ENCODE data around the gene ZNF716.

The ZNF716 gene

GRCh38 chr7:57413529-57414398 is 36.2 kb upstream of the ZNF716 start:
- no peak overlapping the region for H3K4me3 ChIP-seq (ENCODE audit: low read depth in 1 of 2, low read length in 2 of 2)
- H3K4me1 ChIP-seq (ENCODE audit: control insufficient read depth in 1 of 2, insufficient read depth in 2 of 2, low read length in 2 of 2): no peaks in the 10 kb centered on the region
- H3K27ac ChIP-seq (ENCODE audit: low read depth, low read length): no peak overlapping the region
- H3K27me3 ChIP-seq (ENCODE audit: control insufficient read depth in 1 of 2, insufficient read depth in 2 of 2, low read length in 2 of 2): no peaks in the 10 kb centered on the region
- peaks cover 17 to 65% of the 10 kb centered on the region in 2 donors for H3K9me3 ChIP-seq (ENCODE audit: control insufficient read depth in 1 of 2, low read length in 2 of 2)
- no peak overlapping the region for H3K9ac ChIP-seq (ENCODE audit: low read depth in 1 of 2, low read length in 2 of 2)
- H3K36me3 ChIP-seq (ENCODE audit: control insufficient read depth in 1 of 2, insufficient read depth in 2 of 2, low read length in 2 of 2): no peaks in the 10 kb centered on the region

- peaks cover 17 to 65% of the 10 kb centered on the region in 2 donors for H3K9me3 ChIP-seq (ENCODE audit: control insufficient read depth in 1 of 2, low read length in 2 of 2)
- no peak overlapping the region for H3K27ac ChIP-seq (ENCODE audit: low read depth, low read length)
- H3K4me1 ChIP-seq (ENCODE audit: control insufficient read depth in 1 of 2, insufficient read depth in 2 of 2, low read length in 2 of 2): no peaks in the 10 kb centered on the region
- H3K9ac ChIP-seq (ENCODE audit: low read depth in 1 of 2, low read length in 2 of 2): no peak overlapping the region
- H3K27me3 ChIP-seq (ENCODE audit: control insufficient read depth in 1 of 2, insufficient read depth in 2 of 2, low read length in 2 of 2): no peaks in the 10 kb centered on the region
- no peaks in the 10 kb centered on the region for H3K36me3 ChIP-seq (ENCODE audit: control insufficient read depth in 1 of 2, insufficient read depth in 2 of 2, low read length in 2 of 2)
- H3K4me3 ChIP-seq (ENCODE audit: low read depth in 1 of 2, low read length in 2 of 2): no peak overlapping the region
Observed at GRCh38 chr7:57414415-57414814, 35.6 kb upstream of the ZNF716 start.

- H3K36me3 ChIP-seq (ENCODE audit: control insufficient read depth in 1 of 2, insufficient read depth in 2 of 2, low read length in 2 of 2): no peaks in the 10 kb centered on the region
- no peak overlapping the region for H3K27ac ChIP-seq (ENCODE audit: low read depth, low read length)
- no peak overlapping the region for H3K9ac ChIP-seq (ENCODE audit: low read depth in 1 of 2, low read length in 2 of 2)
- H3K4me1 ChIP-seq (ENCODE audit: control insufficient read depth in 1 of 2, insufficient read depth in 2 of 2, low read length in 2 of 2): no peaks in the 10 kb centered on the region
- no peak overlapping the region for H3K4me3 ChIP-seq (ENCODE audit: low read depth in 1 of 2, low read length in 2 of 2)
- no peaks in the 10 kb centered on the region for H3K27me3 ChIP-seq (ENCODE audit: control insufficient read depth in 1 of 2, insufficient read depth in 2 of 2, low read length in 2 of 2)
- peaks cover 17 to 65% of the 10 kb centered on the region in 2 donors for H3K9me3 ChIP-seq (ENCODE audit: control insufficient read depth in 1 of 2, low read length in 2 of 2)
Observed at GRCh38 chr7:57414852-57415251, 35.1 kb upstream of the ZNF716 start.

- Histone ChIP-seq H3K9ac (ENCODE audit: low read depth in 1 of 2, low read length in 2 of 2) (no peak overlapping the region), H3K27me3 (ENCODE audit: control insufficient read depth in 1 of 2, insufficient read depth in 2 of 2, low read length in 2 of 2) (no peaks in the 10 kb centered on the region), H3K4me3 (ENCODE audit: low read depth in 1 of 2, low read length in 2 of 2) (no peak overlapping the region), H3K9me3 (ENCODE audit: control insufficient read depth in 1 of 2, low read length in 2 of 2) (peaks cover 17 to 65% of the 10 kb centered on the region in 2 donors), H3K36me3 (ENCODE audit: control insufficient read depth in 1 of 2, insufficient read depth in 2 of 2, low read length in 2 of 2) (no peaks in the 10 kb centered on the region), H3K27ac (ENCODE audit: low read depth, low read length) (no peak overlapping the region), H3K4me1 (ENCODE audit: control insufficient read depth in 1 of 2, insufficient read depth in 2 of 2, low read length in 2 of 2) (no peaks in the 10 kb centered on the region)
Observed at GRCh38 chr7:57415326-57415725, 34.7 kb upstream of the ZNF716 start.

- Histone ChIP-seq H3K36me3 (ENCODE audit: control insufficient read depth in 1 of 2, insufficient read depth in 2 of 2, low read length in 2 of 2) (no peaks in the 10 kb centered on the region), H3K4me3 (ENCODE audit: low read depth in 1 of 2, low read length in 2 of 2) (no peak overlapping the region), H3K4me1 (ENCODE audit: control insufficient read depth in 1 of 2, insufficient read depth in 2 of 2, low read length in 2 of 2) (no peaks in the 10 kb centered on the region), H3K9ac (ENCODE audit: low read depth in 1 of 2, low read length in 2 of 2) (no peak overlapping the region), H3K9me3 (ENCODE audit: control insufficient read depth in 1 of 2, low read length in 2 of 2) (peaks cover 17 to 65% of the 10 kb centered on the region in 2 donors), H3K27ac (ENCODE audit: low read depth, low read length) (no peak overlapping the region), H3K27me3 (ENCODE audit: control insufficient read depth in 1 of 2, insufficient read depth in 2 of 2, low read length in 2 of 2) (no peaks in the 10 kb centered on the region)
Observed at GRCh38 chr7:57415730-57416129, 34.2 kb upstream of the ZNF716 start.

GRCh38 chr7:57416601-57417358 is 33.2 kb upstream of the ZNF716 start:
- no peaks in the 10 kb centered on the region for H3K36me3 ChIP-seq (ENCODE audit: control insufficient read depth in 1 of 2, insufficient read depth in 2 of 2, low read length in 2 of 2)
- no peaks in the 10 kb centered on the region for H3K4me1 ChIP-seq (ENCODE audit: control insufficient read depth in 1 of 2, insufficient read depth in 2 of 2, low read length in 2 of 2)
- H3K4me3 ChIP-seq (ENCODE audit: low read depth in 1 of 2, low read length in 2 of 2): no peak overlapping the region
- peaks cover 17 to 56% of the 10 kb centered on the region in 2 donors for H3K9me3 ChIP-seq (ENCODE audit: control insufficient read depth in 1 of 2, low read length in 2 of 2)
- H3K27ac ChIP-seq (ENCODE audit: low read depth, low read length): no peak overlapping the region
- no peaks in the 10 kb centered on the region for H3K27me3 ChIP-seq (ENCODE audit: control insufficient read depth in 1 of 2, insufficient read depth in 2 of 2, low read length in 2 of 2)
- no peak overlapping the region for H3K9ac ChIP-seq (ENCODE audit: low read depth in 1 of 2, low read length in 2 of 2)

GRCh38 chr7:57417736-57418135 is 32.2 kb upstream of the ZNF716 start:
- no peak overlapping the region for H3K4me3 ChIP-seq (ENCODE audit: low read depth in 1 of 2, low read length in 2 of 2)

GRCh38 chr7:57423768-57424167 is 26.2 kb upstream of the ZNF716 start:
- no peaks in the 10 kb centered on the region for H3K36me3 ChIP-seq (ENCODE audit: control insufficient read depth in 1 of 2, insufficient read depth in 2 of 2, low read length in 2 of 2)
- H3K9me3 ChIP-seq (ENCODE audit: control insufficient read depth in 1 of 2, low read length in 2 of 2): peaks cover 7 to 13% of the 10 kb centered on the region in 2 donors
- no peaks in the 10 kb centered on the region for H3K27me3 ChIP-seq (ENCODE audit: control insufficient read depth in 1 of 2, insufficient read depth in 2 of 2, low read length in 2 of 2)
- no peak overlapping the region for H3K27ac ChIP-seq (ENCODE audit: low read depth, low read length)
- no peak overlapping the region for H3K4me3 ChIP-seq (ENCODE audit: low read depth in 1 of 2, low read length in 2 of 2)
- no peak overlapping the region for H3K9ac ChIP-seq (ENCODE audit: low read depth in 1 of 2, low read length in 2 of 2)
- no peaks in the 10 kb centered on the region for H3K4me1 ChIP-seq (ENCODE audit: control insufficient read depth in 1 of 2, insufficient read depth in 2 of 2, low read length in 2 of 2)

More at GRCh38 chr7:57417736-57418135, 32.2 kb upstream of the ZNF716 start:
- Histone ChIP-seq H3K9me3 (ENCODE audit: control insufficient read depth in 1 of 2, low read length in 2 of 2) (peaks cover 17 to 46% of the 10 kb centered on the region in 2 donors), H3K27me3 (ENCODE audit: control insufficient read depth in 1 of 2, insufficient read depth in 2 of 2, low read length in 2 of 2) (no peaks in the 10 kb centered on the region), H3K27ac (ENCODE audit: low read depth, low read length) (no peak overlapping the region), H3K4me1 (ENCODE audit: control insufficient read depth in 1 of 2, insufficient read depth in 2 of 2, low read length in 2 of 2) (no peaks in the 10 kb centered on the region), H3K36me3 (ENCODE audit: control insufficient read depth in 1 of 2, insufficient read depth in 2 of 2, low read length in 2 of 2) (no peaks in the 10 kb centered on the region), H3K9ac (ENCODE audit: low read depth in 1 of 2, low read length in 2 of 2) (no peak overlapping the region)

GRCh38 chr7:57424515-57425238 is 25.3 kb upstream of the ZNF716 start:
- H3K36me3 ChIP-seq (ENCODE audit: control insufficient read depth in 1 of 2, insufficient read depth in 2 of 2, low read length in 2 of 2): no peaks in the 10 kb centered on the region
- H3K9me3 ChIP-seq (ENCODE audit: control insufficient read depth in 1 of 2, low read length in 2 of 2): peaks cover 7 to 13% of the 10 kb centered on the region in 2 donors
- H3K27ac ChIP-seq (ENCODE audit: low read depth, low read length): no peak overlapping the region
- H3K27me3 ChIP-seq (ENCODE audit: control insufficient read depth in 1 of 2, insufficient read depth in 2 of 2, low read length in 2 of 2): no peaks in the 10 kb centered on the region
- no peak overlapping the region for H3K4me3 ChIP-seq (ENCODE audit: low read depth in 1 of 2, low read length in 2 of 2)
- H3K4me1 ChIP-seq (ENCODE audit: control insufficient read depth in 1 of 2, insufficient read depth in 2 of 2, low read length in 2 of 2): no peaks in the 10 kb centered on the region
- H3K9ac ChIP-seq (ENCODE audit: low read depth in 1 of 2, low read length in 2 of 2): no peak overlapping the region
